ENCODE results near the gene CHAT.

CHAT gene

DNA sequence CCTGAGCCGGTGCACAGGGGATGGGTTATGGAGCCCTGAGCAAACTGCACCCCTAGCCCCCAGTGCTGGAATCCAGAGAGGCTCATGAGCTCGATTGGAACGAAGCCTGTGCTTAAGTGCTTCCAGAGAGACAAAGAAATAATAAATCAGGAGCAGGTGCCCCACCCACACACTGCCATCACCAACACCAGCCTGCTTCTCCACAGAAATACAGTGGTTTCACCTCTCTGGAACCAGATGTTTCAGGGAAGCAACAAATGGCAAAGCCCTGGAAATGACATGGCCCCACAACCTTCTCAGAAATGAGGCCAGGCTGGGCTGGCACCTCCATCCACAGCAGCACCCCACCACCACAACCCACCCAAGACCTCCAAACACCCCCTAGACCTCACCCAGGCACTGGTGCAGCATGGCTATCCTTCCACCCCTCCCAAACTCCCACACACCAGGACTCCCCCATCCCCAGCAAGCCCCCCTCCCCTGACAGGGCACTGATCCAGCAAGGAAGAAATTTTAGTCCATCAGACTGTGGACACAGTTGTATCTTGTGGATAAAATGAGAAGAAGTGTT, 7.8 kb upstream of the CHAT start:
- H3K27ac ChIP-seq = peak overlapping the region; percentile 75
- no peak for DNase-seq (ENCODE audit: low spot score)
- POLR2A ChIA-PET (ENCODE audit: low non-redundant PET) = no interaction called here
- no peak for TF ChIP-seq CTCF (conservative IDR thresholded peaks at IDR 0.05; ENCODE audit: low read depth)
- CTCF ChIA-PET = interaction anchor here (1.2 kb wide), 1 partner anchor 13 kb away, joined by 3 read pairs; no protein-coding TSS in a partner anchor

DNA sequence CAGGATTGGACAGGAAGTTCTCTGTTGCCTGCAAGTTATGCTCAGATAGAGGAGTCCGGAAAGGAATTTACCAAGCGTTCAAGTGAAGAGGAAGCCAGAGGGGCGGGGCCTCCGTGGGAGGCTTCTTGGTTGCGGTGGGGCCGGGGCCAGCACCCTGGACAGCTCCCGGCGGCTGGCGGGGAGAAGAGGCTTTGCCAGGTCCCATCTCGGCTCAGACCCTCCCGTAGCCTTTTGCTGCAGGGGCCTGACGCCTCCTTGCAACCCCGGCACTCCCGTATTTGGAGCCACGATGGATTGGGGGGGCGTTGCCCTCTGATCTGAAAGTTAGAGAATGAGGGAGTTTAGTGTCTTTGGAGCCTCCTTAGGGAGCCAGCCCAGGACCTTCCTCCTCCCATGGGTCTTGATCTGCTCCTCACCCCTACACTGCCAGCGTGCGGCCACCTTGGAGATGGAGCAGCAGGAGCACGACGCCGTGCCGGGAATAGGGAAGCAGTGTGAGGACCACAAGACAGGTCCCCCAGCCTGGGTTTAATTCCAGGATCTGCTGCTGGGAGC, 6.8 kb upstream of the CHAT start:
- H3K27ac ChIP-seq = no peak overlapping the region
- DNase-seq (ENCODE audit: low spot score) = peak; percentile 77
- POLR2A ChIA-PET (ENCODE audit: low non-redundant PET) = no interaction called here
- CTCF ChIA-PET = no interaction called here
- no peak for TF ChIP-seq CTCF (conservative IDR thresholded peaks at IDR 0.05; ENCODE audit: low read depth)

DNA sequence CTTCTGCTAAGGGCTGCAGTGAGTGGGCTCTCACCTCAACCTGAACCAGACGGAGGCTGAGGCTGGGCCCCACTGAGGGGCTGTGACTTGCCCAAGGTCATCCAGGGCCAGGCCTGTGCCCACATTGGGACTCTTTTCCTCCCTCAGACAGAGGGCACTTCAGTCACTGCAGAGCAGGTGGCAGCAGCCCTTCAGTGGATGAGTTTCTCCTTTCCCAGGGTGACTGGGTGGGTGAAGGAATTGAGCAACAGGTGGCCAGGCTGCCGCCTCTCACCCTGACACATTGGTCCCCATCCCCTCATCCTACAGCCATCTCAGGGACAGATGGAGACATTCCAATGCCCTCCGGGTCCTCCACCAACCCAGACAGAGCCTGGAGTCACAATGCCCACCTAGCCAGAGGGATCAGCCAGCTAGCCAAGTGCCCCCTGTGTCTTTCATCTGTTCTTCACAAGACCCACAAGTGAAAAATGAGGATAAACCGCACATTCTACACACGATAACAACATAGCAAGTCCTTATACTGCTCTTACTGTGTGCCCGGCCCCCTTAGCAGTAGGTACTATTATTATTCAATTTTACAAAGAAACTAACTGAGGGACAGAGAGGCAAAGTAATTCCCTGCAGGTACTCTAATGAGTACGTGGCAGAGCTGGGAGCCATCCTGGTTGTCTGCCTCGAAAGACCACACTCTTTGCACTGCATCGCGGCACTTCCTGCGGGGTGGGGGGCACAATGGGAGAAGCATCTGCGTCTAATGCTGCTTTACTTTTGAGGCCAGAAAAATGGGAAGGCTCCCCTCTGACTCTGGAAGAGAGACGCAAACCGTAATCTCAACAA, 5.5 kb upstream of the CHAT start:
- TF ChIP-seq CTCF (conservative IDR thresholded peaks at IDR 0.05; ENCODE audit: low read depth) = no peak
- DNase-seq (ENCODE audit: low spot score) = no peak
- CTCF ChIA-PET = no interaction called here
- POLR2A ChIA-PET (ENCODE audit: low non-redundant PET) = no interaction called here
- no peak overlapping the region for H3K27ac ChIP-seq

- TF ChIP-seq CTCF (conservative IDR thresholded peaks at IDR 0.05; ENCODE audit: low read depth) = no peak
- ChIA-PET POLR2A (ENCODE audit: low non-redundant PET) (no interaction called here), CTCF (no interaction called here)
- DNase-seq (ENCODE audit: low spot score) = no peak
- no peak overlapping the region for H3K27ac ChIP-seq
Observed at GRCh38 chr10:49609006-49609282, 4.9 kb upstream of the CHAT start.

DNA sequence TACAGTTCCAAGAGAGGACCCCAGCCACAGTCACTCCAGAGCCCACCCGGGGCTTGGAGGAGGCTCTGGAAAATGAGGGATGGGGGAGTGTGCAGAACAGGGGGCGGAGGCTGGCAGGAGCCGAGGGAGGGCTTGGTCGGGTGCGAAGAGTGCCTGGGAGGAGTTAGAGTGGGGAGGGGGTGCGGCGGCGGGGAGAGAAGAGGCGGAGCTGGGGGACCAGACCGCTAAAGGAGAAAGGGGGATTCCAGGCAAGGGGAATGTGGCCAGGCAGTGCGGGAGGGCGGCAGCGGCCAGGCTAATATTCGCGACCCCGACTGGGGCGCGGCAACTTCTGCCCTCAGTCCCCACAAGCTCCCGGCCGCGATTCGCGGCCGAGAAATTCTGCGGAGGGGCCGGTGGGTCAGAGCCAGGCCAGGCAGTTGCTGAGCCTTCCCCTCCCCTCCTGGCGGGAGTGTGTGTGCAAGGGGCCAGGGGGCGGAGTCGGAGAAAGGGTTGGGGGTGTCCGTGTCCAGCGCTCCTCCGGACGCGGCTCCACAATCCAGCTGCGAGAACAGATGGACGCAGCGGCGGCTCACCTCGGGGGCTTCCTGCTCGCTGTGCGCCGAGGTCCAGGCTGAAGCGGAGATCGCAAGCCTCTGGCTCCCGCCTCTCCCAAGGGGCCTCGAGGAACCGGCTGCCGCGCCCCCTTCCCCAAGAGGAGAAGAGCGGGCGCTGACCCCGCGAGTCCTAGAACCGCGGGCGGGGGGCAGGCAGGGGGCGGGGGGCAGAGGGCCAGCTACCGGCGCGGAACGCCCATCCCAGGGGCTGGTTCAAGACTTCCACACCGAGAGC, 4.3 kb upstream of the CHAT start:
- TF ChIP-seq CTCF (conservative IDR thresholded peaks at IDR 0.05; ENCODE audit: low read depth) = no peak
- ChIA-PET POLR2A (ENCODE audit: low non-redundant PET) (no interaction called here), CTCF (no interaction called here)
- no peak overlapping the region for H3K27ac ChIP-seq
- no peak for DNase-seq (ENCODE audit: low spot score)

DNA sequence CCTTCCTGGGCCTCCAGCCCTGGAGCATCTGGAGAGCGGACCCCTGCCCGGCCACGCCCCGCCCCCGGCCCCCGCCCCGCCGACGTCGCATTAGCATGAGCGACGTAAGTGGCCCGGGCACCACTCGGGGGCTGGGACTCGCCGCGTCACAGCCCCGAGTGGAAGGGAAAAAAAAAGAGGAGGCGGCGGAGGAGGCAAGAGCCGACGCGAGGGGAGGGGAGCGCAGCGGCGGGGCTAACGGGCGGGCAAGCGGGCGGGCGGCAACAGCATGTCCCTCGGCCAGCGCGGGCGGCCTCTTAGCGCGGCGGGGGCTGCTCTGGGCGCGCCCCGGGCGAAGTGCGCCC, 3.8 kb upstream of the CHAT start, which contains the start of gene SLC18A3:
Gene SLC18A3 (plus strand): TSS at position 197 of the 344 bp plus-strand sequence. CDS start 431 bp downstream, outside the sequence.
- no peak for DNase-seq (ENCODE audit: low spot score)
- POLR2A ChIA-PET (ENCODE audit: low non-redundant PET) = no interaction called here
- no peak within 1 kb of the TSS for H3K27ac ChIP-seq
- no peak for TF ChIP-seq CTCF (conservative IDR thresholded peaks at IDR 0.05; ENCODE audit: low read depth)
- CTCF ChIA-PET = no interaction called here
